ENCODE data around the gene TGFBR2.

The TGFBR2 gene

DNA sequence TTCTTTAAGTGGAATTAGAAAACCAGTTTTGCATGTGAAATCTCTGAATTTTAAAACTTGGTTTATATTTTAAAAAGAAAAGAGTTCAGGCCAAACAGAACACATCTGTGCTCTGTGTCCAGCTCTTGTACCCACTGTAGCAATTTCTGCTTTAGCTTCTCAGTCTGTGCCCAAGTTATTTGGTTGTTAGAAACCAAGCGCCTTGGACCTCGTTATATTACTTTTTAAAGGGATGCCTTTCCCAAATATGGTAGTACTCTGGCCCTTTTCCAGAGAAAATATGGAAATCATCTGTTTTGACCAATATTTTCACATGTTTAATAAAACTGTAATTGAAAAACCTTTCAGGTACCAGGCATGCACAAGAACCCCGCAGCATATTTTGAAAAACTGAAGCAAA, 27.3 kb downstream of the TGFBR2 start:
- DNase-seq (ENCODE audit: low read depth in 4 of 4, low spot score in 1 of 4), result no peak

DNA sequence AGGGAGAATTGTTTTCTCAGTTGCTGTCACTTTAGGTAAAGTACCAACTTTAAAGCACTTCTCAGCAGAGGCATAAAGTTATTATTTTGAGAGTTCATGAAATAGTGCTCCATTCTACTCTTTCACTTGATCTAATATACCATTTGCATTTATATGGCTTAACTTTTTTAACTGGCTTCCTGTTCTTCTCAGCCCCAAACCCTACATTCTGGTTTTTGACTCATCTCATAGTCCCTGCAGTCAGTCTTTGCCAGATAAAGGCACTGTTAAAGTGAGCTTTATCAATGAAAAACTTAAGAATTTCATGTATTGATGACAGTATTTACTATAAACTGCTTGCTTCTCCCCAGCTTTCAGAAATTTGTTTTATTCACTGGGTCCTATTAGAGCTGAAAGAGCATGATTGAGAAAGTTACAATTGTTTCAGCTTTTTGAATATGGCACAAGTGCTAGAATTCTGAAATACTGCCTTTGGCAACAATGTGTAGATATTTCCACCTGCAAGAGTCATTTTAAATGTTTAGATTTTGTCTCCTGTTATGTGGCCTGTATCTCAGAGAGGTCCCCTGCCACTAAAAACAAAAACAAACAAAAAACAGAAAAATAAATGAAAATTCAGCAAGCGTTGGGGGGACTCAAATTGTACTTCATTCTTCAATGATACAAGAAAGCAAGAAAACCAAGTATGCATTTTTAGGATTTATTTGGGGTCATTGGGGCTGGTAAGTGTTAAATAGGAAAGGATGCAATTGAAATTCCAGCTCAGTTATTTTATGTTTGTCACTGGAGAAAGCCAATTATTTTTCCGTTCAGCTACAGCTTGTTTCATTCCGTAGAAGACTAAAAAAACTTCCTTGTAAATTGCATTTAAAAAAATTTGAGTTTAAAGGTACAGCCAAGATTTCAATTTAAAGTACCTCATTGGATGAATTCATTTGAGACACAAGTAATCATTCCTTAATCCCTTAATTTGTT, 28.6 kb downstream of the TGFBR2 start:
- DNase-seq (ENCODE audit: low read depth in 4 of 4, low spot score in 1 of 4), result no peak

DNA sequence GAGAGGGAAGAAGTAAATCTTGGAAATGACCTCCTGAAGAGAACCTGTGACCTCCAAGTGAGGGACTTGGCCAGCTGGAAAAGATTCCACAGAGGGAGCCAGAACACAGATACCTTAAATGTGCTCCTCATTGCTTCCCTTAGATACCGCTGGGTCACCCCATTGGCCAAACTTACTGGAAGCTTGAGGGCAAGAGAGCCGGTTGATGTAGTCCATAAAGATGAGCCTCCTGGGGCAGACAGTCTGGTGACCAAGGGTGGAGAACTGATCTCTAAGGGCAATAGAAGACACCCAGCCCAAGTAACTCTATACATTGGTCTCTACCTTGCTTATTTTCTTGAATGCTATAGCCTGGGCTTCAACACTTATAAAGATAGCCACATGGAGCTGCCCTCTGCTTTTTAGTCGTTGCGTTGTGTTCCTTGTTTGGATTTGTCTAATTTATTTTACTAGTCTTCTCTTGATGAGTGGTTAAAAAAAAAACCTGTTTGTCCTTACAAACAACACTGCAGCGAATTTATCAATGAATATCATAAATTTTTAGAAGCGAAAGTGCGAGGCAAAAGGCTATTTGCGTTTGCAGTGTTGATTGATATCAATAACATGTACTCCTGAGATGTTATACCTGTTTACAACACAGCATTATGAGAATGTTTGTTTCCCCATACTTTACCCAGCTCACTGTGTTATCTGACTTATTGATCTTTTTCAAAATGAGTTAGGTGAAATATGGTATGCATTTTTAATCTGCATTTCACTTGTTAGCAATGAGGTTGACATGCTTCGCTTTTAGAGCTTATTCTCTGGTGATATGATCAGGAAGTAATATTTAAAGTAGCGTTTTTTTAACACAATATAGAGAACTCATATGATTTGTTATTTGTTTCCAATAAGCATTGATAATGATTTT, 31.2 kb downstream of the TGFBR2 start:
- DNase-seq (ENCODE audit: low read depth in 4 of 4, low spot score in 1 of 4), result no peak

DNA sequence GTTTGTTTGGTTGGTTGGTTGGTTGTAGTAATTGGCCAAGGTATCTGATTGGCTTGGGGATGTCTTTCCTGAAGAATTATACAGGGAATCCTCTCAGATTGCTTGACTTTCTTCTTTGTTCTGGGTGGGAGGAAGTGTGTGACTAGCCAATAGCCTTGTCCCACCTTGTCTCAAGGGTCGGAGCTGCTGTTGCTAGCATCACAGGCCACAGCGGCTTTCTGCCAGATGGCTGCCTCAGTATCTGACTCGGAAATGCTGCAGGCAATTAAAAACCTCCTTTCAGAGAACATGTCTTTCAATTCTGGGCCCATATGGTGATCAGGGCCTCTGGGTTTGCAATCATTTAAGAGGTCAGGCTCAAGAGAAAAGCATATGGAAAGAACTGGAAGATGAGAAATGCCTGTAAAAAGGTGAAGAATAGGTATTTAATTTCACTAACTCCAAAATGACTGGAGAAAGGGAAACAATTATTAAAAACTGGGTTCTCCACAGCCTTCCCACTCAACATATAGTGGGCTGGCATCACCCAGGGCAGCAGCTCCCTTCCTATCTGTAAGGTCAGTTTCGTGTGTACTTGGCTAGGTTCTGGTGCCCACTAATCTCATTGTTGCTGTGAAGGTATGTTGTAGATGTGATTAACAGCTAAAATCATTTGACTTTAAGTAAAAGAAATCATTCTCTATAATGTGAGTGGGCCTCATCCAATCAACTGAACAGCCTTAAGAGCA, 32.4 kb downstream of the TGFBR2 start:
- no peak for DNase-seq (ENCODE audit: low read depth in 4 of 4, low spot score in 1 of 4)

DNA sequence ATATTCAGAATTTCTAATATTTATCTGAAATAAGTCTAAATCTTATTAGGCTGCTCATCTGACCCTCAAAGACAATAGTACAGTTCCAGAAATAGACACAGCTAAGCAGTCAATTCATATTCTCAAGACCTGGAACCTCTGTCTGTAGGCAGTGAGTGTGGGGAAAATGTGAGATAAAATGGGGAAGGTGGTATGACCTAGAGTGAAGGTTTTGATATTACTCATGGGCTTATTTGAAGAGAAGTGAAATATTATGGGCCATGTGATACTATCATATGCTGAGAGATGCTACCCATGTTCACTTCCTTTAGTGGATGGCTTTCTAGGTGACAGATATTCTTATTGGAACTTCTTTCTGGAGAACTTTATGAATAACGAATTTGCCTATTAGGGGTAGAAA, 33.5 kb downstream of the TGFBR2 start:
- DNase-seq (ENCODE audit: low read depth in 4 of 4, low spot score in 1 of 4), result no peak

DNA sequence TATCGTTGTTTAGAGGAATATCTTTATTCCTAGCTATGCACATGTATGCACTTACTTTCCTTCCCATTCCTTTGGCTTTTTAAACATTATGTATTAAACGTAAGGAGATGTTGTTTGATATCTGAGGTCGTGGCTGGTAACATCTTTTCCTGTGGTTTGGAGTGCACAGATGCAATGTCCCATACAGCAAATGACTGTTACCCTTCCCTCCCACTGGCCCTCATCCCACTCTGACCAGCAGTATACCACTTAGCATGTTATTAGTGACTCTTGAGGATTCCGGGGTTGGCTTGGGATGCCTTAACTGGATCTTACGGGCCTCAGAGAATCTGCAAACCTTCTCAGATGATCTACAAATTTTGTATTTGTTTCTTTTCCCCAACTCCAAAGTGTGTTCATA, 34.5 kb downstream of the TGFBR2 start:
- DNase-seq (ENCODE audit: low read depth in 4 of 4, low spot score in 1 of 4), result no peak

DNA sequence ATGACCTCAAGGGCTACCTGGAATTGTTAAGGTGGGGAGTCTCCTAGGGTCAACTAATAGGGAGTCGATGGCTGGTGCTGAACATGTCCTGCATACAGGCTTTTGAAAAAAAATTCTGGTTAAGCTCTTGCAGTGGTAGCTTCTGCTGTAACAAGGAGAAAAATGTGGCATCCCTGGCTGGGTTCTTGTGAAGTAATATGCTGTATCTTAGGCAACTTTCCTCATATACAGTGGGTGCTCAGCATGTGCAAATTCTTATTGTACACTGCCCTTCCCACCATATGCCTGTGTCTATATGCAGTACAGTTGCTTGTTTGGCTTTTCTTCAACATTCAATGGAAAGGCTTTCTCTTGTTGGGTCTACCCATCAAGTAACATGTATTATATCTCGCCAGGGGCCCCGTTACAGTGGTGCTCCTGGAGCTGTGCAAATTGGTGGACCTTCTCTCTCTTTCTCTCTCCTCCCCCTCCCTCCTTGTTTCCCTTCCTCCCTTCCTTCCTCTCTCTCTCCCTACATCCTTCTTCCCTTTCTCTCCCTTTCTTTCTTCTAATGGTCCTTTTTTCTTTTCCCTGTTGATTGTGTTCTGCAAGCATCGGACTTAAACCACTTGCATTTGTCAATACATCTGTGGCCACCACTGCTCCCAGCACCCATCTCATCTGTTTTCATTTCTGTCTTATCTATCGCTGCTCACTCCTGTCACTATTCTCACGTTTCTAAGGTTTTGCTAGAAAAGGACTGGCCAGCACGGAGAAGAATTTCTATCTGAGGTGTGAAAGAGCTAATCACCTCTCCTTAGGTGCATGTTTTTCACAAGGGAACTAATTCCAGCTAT, 35.2 kb downstream of the TGFBR2 start:
- no peak for DNase-seq (ENCODE audit: low read depth in 4 of 4, low spot score in 1 of 4)

DNA sequence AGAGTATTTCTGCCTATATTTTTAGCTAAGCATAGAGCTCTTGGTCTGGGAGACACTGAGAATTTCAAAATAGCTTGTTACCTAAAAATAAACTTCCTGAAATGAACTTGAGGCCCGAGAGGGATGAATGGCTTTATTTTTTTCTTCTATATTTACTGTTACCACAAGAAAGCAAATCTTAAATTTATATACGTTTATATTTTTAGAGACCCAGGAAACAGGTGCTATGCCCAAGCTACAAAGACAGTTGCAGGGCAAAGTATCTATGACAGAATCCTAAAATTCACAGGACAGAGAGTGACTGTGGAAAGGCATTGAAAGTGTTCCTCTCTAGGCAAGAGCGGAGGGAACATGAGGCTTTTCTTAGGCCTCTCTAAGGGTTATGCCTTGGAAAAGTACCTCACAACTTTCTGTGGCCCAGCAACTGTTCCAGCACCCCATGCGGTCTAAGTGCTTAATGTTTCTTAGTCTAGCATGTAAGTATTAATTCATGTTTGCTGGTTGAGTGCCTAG, 36.5 kb downstream of the TGFBR2 start:
- no peak for DNase-seq (ENCODE audit: low read depth in 4 of 4, low spot score in 1 of 4)

DNA sequence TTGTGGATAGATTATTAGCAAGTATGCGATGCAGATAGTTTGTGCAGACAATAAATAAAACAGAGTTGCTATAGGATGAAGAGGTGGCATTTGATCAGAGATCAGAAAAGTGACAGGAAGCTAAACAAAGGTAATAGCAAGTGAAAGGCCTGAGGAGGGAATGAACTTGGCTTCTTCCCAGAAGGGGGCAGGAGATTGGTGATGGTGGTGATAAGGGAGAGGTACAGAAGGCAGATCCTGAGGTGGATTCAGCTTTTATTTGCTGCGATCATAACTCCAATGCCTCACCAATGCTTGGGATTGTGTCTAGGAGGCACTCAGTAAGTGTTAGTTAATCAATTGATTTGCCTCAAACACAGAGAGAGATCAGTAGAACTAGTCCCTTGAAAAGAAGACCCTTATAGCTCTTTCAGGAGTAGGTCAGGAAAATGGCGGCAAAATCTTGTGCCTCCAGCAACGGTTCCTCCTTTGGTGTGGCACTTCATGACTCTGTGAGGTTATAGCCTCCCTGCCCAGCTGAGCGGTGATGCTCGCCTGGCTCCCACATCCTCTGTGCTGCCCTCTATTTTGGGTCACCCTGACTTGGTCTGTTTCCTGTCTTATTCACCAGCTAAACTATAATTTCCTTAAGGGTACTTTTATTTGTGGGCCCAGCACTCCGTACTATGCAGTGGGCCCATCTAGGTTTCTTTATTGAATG, 37.5 kb downstream of the TGFBR2 start:
- peak in 1 of 4 experiments; percentile 40 for DNase-seq (ENCODE audit: low read depth in 4 of 4, low spot score in 1 of 4)

DNA sequence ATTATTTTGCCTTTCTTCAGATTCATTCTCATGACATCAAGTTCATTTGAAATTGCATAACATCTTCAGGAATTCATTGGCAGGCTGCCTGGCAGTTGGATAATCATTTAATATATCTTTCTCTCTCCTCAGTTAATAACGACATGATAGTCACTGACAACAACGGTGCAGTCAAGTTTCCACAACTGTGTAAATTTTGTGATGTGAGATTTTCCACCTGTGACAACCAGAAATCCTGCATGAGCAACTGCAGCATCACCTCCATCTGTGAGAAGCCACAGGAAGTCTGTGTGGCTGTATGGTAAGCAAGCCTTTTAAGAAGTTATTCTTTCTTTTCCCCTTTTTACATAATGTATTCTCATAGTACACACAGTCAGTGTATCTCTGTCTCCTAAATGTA, 38.2 kb downstream of the TGFBR2 start:
- DNase-seq (ENCODE audit: low read depth in 4 of 4, low spot score in 1 of 4), result peak in 1 of 4 experiments; percentile 30

DNA sequence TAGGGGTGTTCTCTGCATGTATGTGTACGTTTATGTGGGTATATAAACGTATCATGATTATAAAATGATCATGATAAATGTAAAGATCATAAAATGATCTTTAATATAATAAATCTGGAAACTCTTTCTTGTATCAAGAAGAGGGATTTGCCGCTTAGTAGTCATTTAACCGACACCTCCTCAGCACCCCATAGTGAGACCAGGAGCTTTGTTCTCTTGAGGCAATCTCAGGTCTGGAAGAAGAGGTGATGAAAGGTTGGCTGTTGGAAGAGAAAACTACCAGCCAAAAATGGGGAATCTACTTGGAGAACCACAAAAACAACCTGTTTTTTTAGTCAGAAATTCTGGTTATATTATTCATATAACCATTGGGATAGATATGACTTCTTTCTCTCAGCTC, 38.7 kb downstream of the TGFBR2 start:
- DNase-seq (ENCODE audit: low read depth in 4 of 4, low spot score in 1 of 4), result no peak

DNA sequence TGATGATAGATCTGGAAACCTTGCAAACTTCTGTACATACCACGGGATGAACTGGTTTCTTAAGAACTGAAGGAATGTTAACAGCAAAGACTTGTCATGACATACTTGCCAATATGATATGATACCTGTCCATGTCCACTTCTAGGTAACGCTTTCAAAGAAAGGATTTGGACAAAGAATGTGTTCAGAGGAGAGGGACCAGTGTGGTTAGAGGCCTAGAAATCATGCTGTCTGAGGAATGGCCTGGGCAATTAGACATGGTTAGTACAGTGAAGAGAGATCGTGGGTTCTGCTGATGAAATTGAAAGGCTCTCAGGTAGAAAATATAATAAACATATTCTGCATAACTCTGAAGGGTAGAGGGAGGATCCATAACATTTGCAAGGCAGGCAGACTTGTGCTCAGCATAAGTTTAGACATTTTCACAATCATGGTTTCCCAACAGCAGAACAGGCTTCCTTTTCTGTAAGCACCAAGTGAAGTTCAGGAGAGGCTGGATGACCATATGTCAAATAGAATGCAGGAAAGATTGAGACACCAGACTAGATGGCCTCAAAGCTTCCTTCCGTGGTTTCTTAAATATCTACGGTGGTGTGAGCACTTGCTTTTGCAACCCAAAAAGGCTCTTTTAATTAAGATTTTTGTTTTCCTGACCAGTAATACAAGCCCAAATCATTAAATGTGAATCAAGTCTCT, 39.9 kb downstream of the TGFBR2 start:
- DNase-seq (ENCODE audit: low read depth in 4 of 4, low spot score in 1 of 4), result no peak

DNA sequence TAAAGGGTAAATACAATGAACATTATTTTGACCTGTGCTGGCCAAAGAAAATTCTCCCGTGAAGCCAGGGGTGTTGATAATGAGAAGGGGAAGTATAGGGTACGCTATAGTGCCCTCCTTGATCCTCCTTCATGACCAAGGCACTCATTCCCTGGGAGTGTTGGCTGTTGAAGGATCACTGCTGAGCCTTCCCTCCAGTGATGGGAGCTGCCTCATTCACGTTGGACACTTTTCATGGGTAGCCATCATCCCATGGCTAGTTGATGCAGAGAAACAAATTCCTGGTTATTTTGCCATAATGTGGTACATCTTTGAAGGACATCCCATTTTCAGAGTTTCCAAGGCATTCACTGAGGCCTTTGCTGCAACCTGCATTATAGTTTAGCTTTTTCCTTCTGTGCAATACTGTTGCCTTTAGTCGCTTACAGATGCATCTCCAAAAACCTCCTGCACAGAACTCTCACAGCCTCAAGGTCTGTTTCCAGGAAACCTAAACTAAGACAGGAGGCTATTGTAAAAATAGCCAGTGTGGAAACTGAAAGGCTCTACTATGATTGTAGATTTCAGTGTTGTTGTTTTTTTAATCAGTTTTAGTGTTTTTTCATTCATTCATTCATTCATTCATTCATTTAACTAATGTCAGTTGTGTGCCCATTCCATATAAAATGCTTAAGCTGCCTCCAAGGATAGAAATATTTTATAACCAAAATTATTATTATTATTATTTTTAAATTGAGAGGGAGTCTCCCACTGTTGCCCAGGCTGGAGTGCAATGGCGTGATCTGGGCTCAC, 40.8 kb downstream of the TGFBR2 start:
- DNase-seq (ENCODE audit: low read depth in 4 of 4, low spot score in 1 of 4), result no peak

DNA sequence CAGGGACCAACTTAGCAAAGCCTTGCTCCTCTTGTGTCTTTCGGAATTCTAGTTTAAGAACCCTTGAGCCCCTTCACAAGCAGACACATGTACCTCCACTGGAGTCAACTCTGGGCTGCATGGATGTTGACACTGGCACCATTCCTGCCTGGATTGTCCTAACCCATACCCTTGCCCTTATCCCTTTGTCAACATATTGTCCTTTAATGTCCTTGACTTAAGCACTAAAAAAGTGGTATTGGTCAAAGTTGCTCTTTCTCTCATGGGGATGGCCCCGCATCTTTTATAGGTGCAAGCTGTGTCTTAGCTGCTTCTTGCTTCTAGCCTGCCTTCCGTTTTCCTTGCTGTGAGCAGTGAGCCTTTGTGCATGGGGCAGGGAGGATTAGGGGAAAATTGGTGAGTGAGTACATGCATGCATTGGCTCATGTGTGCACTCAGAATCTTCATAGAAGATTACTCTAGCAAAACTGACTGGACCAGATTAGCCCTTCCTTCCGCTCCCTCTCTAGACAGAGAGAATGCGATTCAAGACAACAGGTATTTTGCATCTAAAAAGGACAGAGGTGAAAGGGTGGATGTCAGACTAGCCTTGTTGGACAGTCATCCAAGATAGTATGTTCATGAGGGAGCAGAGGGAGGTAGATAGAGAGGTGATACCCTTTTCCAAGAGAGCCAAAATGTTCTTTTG, 42.4 kb downstream of the TGFBR2 start:
- no peak for DNase-seq (ENCODE audit: low read depth in 4 of 4, low spot score in 1 of 4)

DNA sequence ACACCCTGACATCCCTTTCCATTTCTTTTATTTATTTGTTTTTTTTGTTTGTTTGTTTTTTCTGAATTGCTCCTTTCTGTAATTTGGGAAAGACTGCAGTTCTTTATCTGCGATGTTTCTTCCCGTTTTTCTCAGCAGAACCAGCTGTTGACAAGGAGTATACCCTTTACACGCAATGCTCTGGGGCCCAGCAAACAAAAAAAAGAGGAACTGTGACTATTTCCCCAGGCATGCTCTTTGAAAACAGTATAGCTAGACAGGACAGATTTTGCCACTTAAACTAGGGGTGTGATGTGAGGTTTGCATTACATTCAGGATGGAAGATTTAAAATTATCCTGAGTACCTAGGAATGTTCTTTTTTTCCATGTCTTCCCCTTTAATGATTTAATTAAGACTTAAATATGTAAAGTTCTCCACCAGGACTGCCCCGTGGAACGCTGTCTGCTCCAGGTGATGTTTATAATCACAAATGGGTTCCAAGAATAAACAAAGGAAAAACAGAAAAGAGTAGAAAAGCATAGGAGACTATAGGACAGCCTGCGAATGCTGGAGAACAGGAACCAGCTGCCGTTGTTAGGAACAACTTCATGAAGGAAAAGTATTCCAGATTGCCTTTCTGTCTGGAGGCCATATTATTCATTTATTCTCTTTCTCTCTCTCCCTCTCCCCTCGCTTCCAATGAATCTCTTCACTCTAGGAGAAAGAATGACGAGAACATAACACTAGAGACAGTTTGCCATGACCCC, 43.3 kb downstream of the TGFBR2 start:
- no peak for DNase-seq (ENCODE audit: low read depth in 4 of 4, low spot score in 1 of 4)

DNA sequence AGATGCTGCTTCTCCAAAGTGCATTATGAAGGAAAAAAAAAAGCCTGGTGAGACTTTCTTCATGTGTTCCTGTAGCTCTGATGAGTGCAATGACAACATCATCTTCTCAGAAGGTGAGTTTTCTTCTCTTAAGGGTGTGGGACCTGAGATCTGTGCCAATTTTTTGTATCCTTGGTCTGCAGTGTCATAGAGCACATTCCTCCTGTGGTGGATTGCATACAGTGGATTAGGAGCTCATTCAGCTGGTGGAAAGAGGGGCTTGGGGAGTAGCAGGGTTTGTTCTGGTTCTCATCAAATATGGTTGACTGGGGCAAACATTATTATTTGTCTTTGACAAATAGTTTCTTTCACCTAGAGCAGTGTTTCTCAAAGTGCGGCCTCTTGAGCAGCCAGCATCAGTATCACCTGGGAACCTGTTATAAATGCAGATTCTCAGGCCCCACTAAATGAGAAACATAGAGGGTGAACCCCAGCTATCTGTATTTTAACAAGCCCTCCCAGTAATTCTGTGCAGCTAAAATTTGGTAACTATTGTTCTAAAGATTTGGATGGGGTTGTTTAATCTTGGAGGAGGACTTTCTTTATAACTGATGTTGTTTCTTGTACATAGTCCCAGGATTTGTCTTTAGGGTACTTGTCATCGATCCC, 44.1 kb downstream of the TGFBR2 start:
- DNase-seq (ENCODE audit: low read depth in 4 of 4, low spot score in 1 of 4), result no peak
